Right atrium auricular region (tissue), 2 donors: ENCODE results near the gene ABCC4. TPM values are rescaled to one million over a fixed set of nuclear protein-coding genes. Genes with fewer than 3 reads are reported as not detected.

ENCODE experiments used
- DNase-seq: peaks from one replicate; pipeline ENCODE4 v3.0.0-alpha.2; 2019; ENCODE audit warnings: low spot score
- H3K27ac ChIP-seq, 2 donors: fragments of 200-600 bp; sonication (generic); 1 replicate in 1 of 2; 2 replicates in 1 of 2; pipeline ENCODE4 v1.5.1; 2016 to 2019
- H3K27me3 ChIP-seq, 2 donors: fragments of 200-600 bp; sonication (generic); one replicate each; pipeline versions ENCODE4 v1.5.1 to v1.6.0; 2017 to 2019
- H3K36me3 ChIP-seq: fragments of 200-600 bp; sonication (generic); one replicate; pipeline ENCODE4 v1.5.1; 2016
- H3K4me1 ChIP-seq, 2 donors: fragments of 200-600 bp; sonication (generic); one replicate each; pipeline versions ENCODE4 v1.5.1 to v1.6.0; 2017 to 2019
- H3K4me3 ChIP-seq, 2 donors: fragments of 200-600 bp; sonication (generic); 1 replicate in 1 of 2; 2 replicates in 1 of 2; pipeline ENCODE4 v1.5.1; 2017 to 2019; ENCODE audit warnings: mild to moderate bottlenecking in 1 of 2, moderate library complexity in 1 of 2
- H3K9me3 ChIP-seq, 2 donors: fragments of 200-600 bp; sonication (generic); one replicate each; pipeline ENCODE4 v1.5.1; 2019
- total RNA-seq, 2 donors: library from RNA; depleted of rRNA; stranded (reverse); fragments of >200 nt; gene quantifications; one replicate each; pipeline ENCODE4 v1.1.0, GENCODE V29; 2016
- TF ChIP-seq, protein P1 (sequence below), 2 donors: fragments of 200-600 bp; sonication (generic); IDR thresholded peaks; one replicate each; pipeline ENCODE4 v1.5.1; 2019; ENCODE audit warnings: antibody characterized with exemption in 2 of 2

Gene ABCC4
- total RNA-seq, 2 donors from 2014 or later = 3.0 to 4.2 TPM

DNA sequence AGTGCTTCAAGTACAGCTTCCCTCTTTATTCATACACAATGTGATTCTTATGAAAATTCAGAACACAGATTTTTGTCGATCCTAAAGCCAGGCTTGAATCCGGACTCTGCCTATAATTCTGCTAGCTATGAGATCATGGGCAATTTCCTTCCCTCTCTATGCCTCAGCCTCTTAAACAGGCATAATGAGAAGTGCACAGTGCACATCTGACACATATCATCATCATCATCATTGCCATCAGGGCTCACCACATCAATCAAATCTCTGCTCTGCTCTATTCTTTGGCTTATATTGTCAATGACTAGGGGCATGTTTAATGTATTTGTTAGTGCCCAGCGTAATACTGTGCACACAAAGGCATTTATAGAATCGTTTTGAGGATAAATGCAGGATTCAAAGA lies 269.1 kb downstream of the ABCC4 start:
- TF ChIP-seq, protein P1, sequence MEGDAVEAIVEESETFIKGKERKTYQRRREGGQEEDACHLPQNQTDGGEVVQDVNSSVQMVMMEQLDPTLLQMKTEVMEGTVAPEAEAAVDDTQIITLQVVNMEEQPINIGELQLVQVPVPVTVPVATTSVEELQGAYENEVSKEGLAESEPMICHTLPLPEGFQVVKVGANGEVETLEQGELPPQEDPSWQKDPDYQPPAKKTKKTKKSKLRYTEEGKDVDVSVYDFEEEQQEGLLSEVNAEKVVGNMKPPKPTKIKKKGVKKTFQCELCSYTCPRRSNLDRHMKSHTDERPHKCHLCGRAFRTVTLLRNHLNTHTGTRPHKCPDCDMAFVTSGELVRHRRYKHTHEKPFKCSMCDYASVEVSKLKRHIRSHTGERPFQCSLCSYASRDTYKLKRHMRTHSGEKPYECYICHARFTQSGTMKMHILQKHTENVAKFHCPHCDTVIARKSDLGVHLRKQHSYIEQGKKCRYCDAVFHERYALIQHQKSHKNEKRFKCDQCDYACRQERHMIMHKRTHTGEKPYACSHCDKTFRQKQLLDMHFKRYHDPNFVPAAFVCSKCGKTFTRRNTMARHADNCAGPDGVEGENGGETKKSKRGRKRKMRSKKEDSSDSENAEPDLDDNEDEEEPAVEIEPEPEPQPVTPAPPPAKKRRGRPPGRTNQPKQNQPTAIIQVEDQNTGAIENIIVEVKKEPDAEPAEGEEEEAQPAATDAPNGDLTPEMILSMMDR (IDR thresholded peaks at IDR 0.05) = no peak
- Histone ChIP-seq H3K9me3 (no peaks in the 10 kb centered on the region), H3K4me1 (no peaks in the 10 kb centered on the region), H3K27me3 (no peaks in the 10 kb centered on the region), H3K36me3 (no peaks in the 10 kb centered on the region), H3K27ac (no peak overlapping the region), H3K4me3 (no peak overlapping the region)
- DNase-seq = no peak

DNA sequence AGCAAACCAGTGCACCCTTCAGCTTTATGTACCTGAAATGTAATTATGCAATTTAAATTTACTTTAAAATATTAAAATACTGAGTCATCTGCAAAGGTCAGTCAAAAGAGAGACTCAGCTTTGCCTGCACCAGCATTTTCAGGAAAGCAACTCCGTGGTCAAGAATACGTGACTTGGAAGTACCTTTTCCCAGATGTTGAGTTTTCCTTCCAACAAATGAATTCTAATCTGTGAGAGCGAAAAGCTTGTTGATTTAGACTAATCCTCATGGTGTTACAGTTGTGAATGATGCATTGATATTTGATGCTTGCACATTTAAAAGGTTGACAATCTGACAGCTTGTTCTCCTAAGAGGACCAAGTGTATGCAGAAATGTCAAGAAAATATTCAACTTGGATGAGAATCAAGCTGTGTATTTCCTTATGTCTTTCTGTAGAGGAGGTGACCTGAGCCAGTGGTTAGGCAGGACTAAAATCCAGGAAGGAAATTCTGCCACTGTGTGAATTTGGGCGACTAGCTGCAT lies 270.4 kb downstream of the ABCC4 start:
- H3K36me3 ChIP-seq = no peaks in the 10 kb centered on the region
- DNase-seq = no peak
- H3K4me3 ChIP-seq = no peak overlapping the region
- H3K27me3 ChIP-seq = no peaks in the 10 kb centered on the region
- H3K27ac ChIP-seq = no peak overlapping the region
- no peaks in the 10 kb centered on the region for H3K9me3 ChIP-seq
- no peaks in the 10 kb centered on the region for H3K4me1 ChIP-seq
- TF ChIP-seq, protein P1 (IDR thresholded peaks at IDR 0.05) = no peak

DNA sequence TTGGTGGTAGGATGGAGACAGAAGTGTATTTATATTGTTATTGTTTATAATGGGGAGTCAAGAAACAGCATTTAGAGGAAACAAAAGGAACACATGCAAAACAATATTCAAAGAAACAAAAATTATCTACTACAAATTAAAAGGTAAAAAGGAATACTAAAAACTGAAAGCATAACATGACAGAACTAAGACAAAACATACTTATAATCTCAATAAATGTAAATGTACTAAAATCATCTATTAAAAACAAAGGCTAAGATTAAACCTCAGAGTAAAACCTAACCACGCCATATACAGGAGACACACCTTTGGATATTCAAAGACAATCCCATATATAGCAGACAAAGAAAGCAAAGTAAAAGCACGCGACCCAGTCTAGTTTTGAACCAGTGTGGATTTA lies 273.6 kb downstream of the ABCC4 start:
- no peak for DNase-seq

DNA sequence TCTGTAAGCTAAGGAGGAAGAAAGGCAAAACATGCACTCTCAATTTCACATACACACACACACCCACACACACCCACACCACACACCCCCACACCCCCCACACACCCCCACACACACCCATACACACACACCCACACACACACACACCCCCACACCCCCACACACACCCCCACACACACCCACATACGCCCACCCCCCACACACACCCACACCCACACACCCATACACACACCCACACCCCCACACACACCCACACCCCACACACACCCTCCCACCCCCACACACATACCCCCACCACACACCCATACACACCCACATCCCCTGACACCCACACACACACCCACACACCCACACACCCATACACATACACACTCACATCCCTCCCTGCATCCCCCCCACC lies 276.1 kb downstream of the ABCC4 start:
- TF ChIP-seq, protein P1 (IDR thresholded peaks at IDR 0.05) = no peak

More for the DNA sequence above, 273.6 kb downstream of the ABCC4 start:
- Histone ChIP-seq H3K36me3 (no peaks in the 10 kb centered on the region), H3K27ac (no peak overlapping the region), H3K4me3 (no peak overlapping the region), H3K27me3 (no peaks in the 10 kb centered on the region), H3K9me3 (no peaks in the 10 kb centered on the region), H3K4me1 (no peaks in the 10 kb centered on the region)
- TF ChIP-seq, protein P1 (IDR thresholded peaks at IDR 0.05) = no peak

DNA sequence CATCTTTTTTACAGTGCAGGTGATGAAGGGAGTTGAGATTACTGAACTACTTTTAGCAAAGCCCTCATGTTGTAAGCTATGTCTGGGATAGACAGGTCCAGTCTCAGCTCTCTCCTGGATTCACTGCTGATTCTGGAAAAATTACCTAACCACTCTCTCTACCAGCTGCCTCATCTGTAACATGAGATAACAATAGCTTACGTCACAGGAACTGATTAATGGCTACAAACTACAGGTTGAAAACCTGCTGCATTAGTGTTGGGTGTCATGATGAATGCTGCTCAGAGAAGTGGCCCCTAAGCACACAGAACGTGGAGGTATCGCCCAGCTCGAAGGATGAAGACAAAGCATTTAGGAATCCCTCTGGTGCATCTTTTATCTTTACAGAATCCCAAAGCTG lies 277.8 kb downstream of the ABCC4 start:
- Histone ChIP-seq H3K4me3 (no peak overlapping the region), H3K9me3 (no peaks in the 10 kb centered on the region), H3K4me1 (no peaks in the 10 kb centered on the region), H3K36me3 (no peaks in the 10 kb centered on the region), H3K27me3 (no peaks in the 10 kb centered on the region), H3K27ac (no peak overlapping the region)
- no peak for DNase-seq
- TF ChIP-seq, protein P1 (IDR thresholded peaks at IDR 0.05) = no peak

More for the DNA sequence above, 276.1 kb downstream of the ABCC4 start:
- H3K9me3 ChIP-seq = no peaks in the 10 kb centered on the region
- no peaks in the 10 kb centered on the region for H3K4me1 ChIP-seq
- no peak overlapping the region for H3K27ac ChIP-seq
- no peaks in the 10 kb centered on the region for H3K27me3 ChIP-seq
- H3K4me3 ChIP-seq = no peak overlapping the region
- H3K36me3 ChIP-seq = no peaks in the 10 kb centered on the region
- DNase-seq = no peak
